ENCODE data around the gene ATP11A. TPM values are rescaled to one million over a fixed set of nuclear protein-coding genes. Genes with fewer than 3 reads are reported as not detected.

Gene ATP11A
- total RNA-seq, 2 experiments from 2014 or later: 28.8 to 30.2 TPM

GRCh38 chr13:112651750-112652511, 37.9 kb upstream of the ATP11A start:
- no peaks in the 10 kb centered on the region for H3K36me3 Mint-ChIP-seq (ENCODE audit: low read depth)
- TF ChIP-seq CTCF (IDR thresholded peaks at IDR 0.05): no peak
- no peak for DNase-seq
- no peaks in the 10 kb centered on the region for H3K4me1 Mint-ChIP-seq (ENCODE audit: low read depth)
- H3K9me3 Mint-ChIP-seq: no peaks in the 10 kb centered on the region
- no peaks in the 10 kb centered on the region for H3K27me3 Mint-ChIP-seq
- no peak for ATAC-seq
- CTCF ChIA-PET: interaction anchor here (0.9 to 1.1 kb wide), 2 partner anchors 11 to 222 kb away, joined by 3 to 4 read pairs; no protein-coding TSS in a partner anchor
- no peak overlapping the region for H3K27ac Mint-ChIP-seq
- H3K4me3 Mint-ChIP-seq: no peak overlapping the region
- intact Hi-C loops (cut with micrococcal nuclease): no loop called here
- POLR2A ChIA-PET: interaction anchor here (0.7 kb wide), 1 partner anchor 48 kb away, joined by 3 read pairs; no protein-coding TSS in a partner anchor

- no peaks in the 10 kb centered on the region for H3K36me3 Mint-ChIP-seq (ENCODE audit: low read depth)
- H3K4me1 Mint-ChIP-seq (ENCODE audit: low read depth): no peaks in the 10 kb centered on the region
- no peak for TF ChIP-seq CTCF (IDR thresholded peaks at IDR 0.05)
- H3K27me3 Mint-ChIP-seq: no peaks in the 10 kb centered on the region
- CTCF ChIA-PET: interaction anchor here (1.1 kb wide), 1 partner anchor 12 kb away, joined by 4 read pairs; no protein-coding TSS in a partner anchor
- DNase-seq (no peak), ATAC-seq (no peak)
- no peak overlapping the region for H3K27ac Mint-ChIP-seq
- no peak overlapping the region for H3K4me3 Mint-ChIP-seq
- POLR2A ChIA-PET: interaction anchor here (0.7 kb wide), 1 partner anchor 49 kb away, joined by 3 read pairs; no protein-coding TSS in a partner anchor
- intact Hi-C loops (cut with micrococcal nuclease): no loop called here
- H3K9me3 Mint-ChIP-seq: no peaks in the 10 kb centered on the region
Measured at GRCh38 chr13:112652512-112653070, 37.2 kb upstream of the ATP11A start.

- CTCF ChIA-PET: no interaction called here
- POLR2A ChIA-PET: no interaction called here
Measured at GRCh38 chr13:112653071-112653470, 36.8 kb upstream of the ATP11A start.

GRCh38 chr13:112655913-112656312, 33.9 kb upstream of the ATP11A start:
- no peaks in the 10 kb centered on the region for H3K4me1 Mint-ChIP-seq (ENCODE audit: low read depth)
- ATAC-seq (no peak), DNase-seq (no peak)
- H3K4me3 Mint-ChIP-seq: no peak overlapping the region
- no peak for TF ChIP-seq CTCF (IDR thresholded peaks at IDR 0.05)
- H3K36me3 Mint-ChIP-seq (ENCODE audit: low read depth): no peaks in the 10 kb centered on the region
- intact Hi-C loops (cut with micrococcal nuclease): no loop called here
- CTCF ChIA-PET: no interaction called here
- no peak overlapping the region for H3K27ac Mint-ChIP-seq
- POLR2A ChIA-PET: no interaction called here
- no peaks in the 10 kb centered on the region for H3K9me3 Mint-ChIP-seq
- no peaks in the 10 kb centered on the region for H3K27me3 Mint-ChIP-seq

More at GRCh38 chr13:112653071-112653470, 36.8 kb upstream of the ATP11A start:
- intact Hi-C loops (cut with micrococcal nuclease): no loop called here
- H3K27me3 Mint-ChIP-seq: no peaks in the 10 kb centered on the region
- no peak for DNase-seq
- TF ChIP-seq CTCF (IDR thresholded peaks at IDR 0.05): no peak
- H3K27ac Mint-ChIP-seq: no peak overlapping the region
- ATAC-seq: no peak
- no peaks in the 10 kb centered on the region for H3K9me3 Mint-ChIP-seq
- no peaks in the 10 kb centered on the region for H3K4me1 Mint-ChIP-seq (ENCODE audit: low read depth)
- H3K4me3 Mint-ChIP-seq: no peak overlapping the region
- no peaks in the 10 kb centered on the region for H3K36me3 Mint-ChIP-seq (ENCODE audit: low read depth)

GRCh38 chr13:112657850-112658445, 31.9 kb upstream of the ATP11A start:
- CTCF ChIA-PET: interaction anchor here (1.1 kb wide), 1 partner anchor 217 kb away, joined by 3 read pairs; no protein-coding TSS in a partner anchor
- H3K27ac Mint-ChIP-seq: no peak overlapping the region
- TF ChIP-seq CTCF (IDR thresholded peaks at IDR 0.05): no peak
- POLR2A ChIA-PET: no interaction called here
- ATAC-seq (no peak), DNase-seq (no peak)
- H3K4me3 Mint-ChIP-seq: no peak overlapping the region
- H3K27me3 Mint-ChIP-seq: no peaks in the 10 kb centered on the region
- H3K9me3 Mint-ChIP-seq: no peaks in the 10 kb centered on the region
- no peaks in the 10 kb centered on the region for H3K4me1 Mint-ChIP-seq (ENCODE audit: low read depth)
- intact Hi-C loops (cut with micrococcal nuclease): no loop called here
- no peaks in the 10 kb centered on the region for H3K36me3 Mint-ChIP-seq (ENCODE audit: low read depth)
